ENCODE measurements around the gene ZSWIM3.

- TF ChIP-seq CTCF (IDR thresholded peaks at IDR 0.05) (no peak), ZFX (IDR thresholded peaks at IDR 0.05; ENCODE audit: borderline replicate concordance) (no peak)
Observed at GRCh38 chr20:45822857-45823256, 34.6 kb upstream of the ZSWIM3 start.

Data from 22Rv1 (cell line).